Muscle layer of colon (tissue), 2 donors: Measurements from ENCODE around the gene GINS2.

Source experiments
- H3K27ac ChIP-seq: one replicate; pipeline ENCODE4 v1.7.0; 2013; ENCODE audit warnings: low read depth, mild to moderate bottlenecking, low read length, moderate library complexity
- H3K27me3 ChIP-seq, 2 donors: one replicate each; pipeline ENCODE4 v1.7.0; 2013; ENCODE audit warnings: low read length in 2 of 2, mild to moderate bottlenecking in 2 of 2; ENCODE audit not compliant: insufficient read depth in 2 of 2, control insufficient read depth in 1 of 2
- H3K36me3 ChIP-seq: one replicate; pipeline ENCODE4 v1.7.0; 2013; ENCODE audit warnings: mild to moderate bottlenecking, low read length; ENCODE audit not compliant: insufficient read depth
- H3K4me1 ChIP-seq: one replicate; pipeline ENCODE4 v1.7.0; 2013; ENCODE audit warnings: mild to moderate bottlenecking, low read length; ENCODE audit not compliant: insufficient read depth
- H3K4me3 ChIP-seq, 2 donors: one replicate each; pipeline ENCODE4 v1.7.0; 2013; ENCODE audit warnings: low read length in 2 of 2, low read depth in 1 of 2, mild to moderate bottlenecking in 1 of 2, moderate library complexity in 1 of 2
- H3K9ac ChIP-seq: one replicate; pipeline ENCODE4 v1.7.0; 2013; ENCODE audit warnings: low read length
- H3K9me3 ChIP-seq: one replicate; pipeline ENCODE4 v1.7.0; 2013; ENCODE audit warnings: mild to moderate bottlenecking, low read length
- donor health status: abdominal sarcoma.
- donor health status: Adenocarcinoma of cecum.

Gene GINS2

DNA sequence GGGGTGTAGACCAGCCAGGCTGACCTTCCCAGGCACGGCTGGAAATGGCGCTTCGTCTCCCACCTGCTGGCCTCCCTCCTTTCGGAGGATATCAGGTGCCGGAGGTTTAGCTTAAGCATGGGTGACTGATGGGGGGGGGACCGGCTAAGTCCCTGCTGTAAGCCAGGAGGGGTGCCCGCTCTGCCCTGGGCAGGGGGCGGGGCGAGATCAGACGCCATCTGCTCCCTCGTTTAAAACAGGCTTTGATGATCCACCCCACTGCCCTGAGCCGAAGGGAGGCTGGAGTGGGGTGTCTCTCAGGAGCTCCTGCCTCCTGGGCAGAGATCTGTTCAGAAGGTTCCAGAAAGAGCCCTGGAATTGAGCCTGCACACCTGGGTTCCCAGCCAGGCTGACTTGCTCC lies 36.2 kb upstream of the GINS2 start:
- Histone ChIP-seq H3K9ac (no peak overlapping the region), H3K9me3 (no peaks in the 10 kb centered on the region), H3K36me3 (no peaks in the 10 kb centered on the region), H3K4me3 (no peak overlapping the region), H3K4me1 (no peaks in the 10 kb centered on the region), H3K27ac (no peak overlapping the region), H3K27me3 (no peaks in the 10 kb centered on the region)

GRCh38 chr16:85724126-85724879 lies 35.5 kb upstream of the GINS2 start:
- Histone ChIP-seq H3K9ac (no peak overlapping the region), H3K9me3 (no peaks in the 10 kb centered on the region), H3K4me3 (no peak overlapping the region), H3K4me1 (no peaks in the 10 kb centered on the region), H3K27me3 (no peaks in the 10 kb centered on the region), H3K27ac (no peak overlapping the region), H3K36me3 (no peaks in the 10 kb centered on the region)

DNA sequence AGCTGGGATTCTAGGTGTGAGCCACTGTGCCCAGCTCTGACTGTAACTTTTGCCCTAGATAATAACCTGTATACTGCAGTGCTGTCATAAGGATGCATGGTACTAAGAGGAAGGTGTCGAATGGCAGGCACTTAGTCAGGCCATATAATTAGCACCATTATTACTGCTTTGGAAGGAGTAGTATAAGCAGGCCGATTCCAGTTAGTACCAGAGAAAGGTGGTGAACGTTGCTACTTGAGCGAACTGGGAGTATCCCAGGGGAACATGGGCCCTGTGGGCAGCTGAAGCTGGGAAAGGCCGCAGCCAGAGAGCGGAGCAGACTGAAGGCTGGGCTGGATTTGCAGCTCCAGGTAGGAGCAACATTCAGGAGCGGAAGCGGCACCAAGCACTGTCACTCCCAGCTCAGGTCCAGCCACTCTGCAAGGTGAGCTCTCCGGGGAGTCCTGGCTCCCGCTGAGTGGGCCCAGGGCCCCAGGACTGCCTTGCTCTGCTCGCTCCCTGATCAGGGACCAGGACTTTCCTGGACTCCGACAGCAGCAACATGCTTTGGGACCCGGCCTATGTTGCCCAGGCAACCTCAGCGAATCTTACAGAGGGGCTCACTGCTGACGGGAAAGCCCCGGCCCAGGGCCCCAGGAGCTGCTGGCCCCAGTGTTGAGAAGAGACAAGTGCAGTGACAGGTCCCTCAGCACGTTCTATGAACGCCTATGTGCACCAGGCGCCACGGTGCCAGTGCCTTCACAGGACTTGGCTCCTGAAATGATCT lies 33.6 kb upstream of the GINS2 start:
- H3K27me3 ChIP-seq, result peaks cover 0 to 4% of the 10 kb centered on the region in 2 donors
- H3K36me3 ChIP-seq, result no peaks in the 10 kb centered on the region
- no peaks in the 10 kb centered on the region for H3K4me1 ChIP-seq
- no peak overlapping the region for H3K4me3 ChIP-seq
- H3K27ac ChIP-seq, result no peak overlapping the region
- no peaks in the 10 kb centered on the region for H3K9me3 ChIP-seq
- H3K9ac ChIP-seq, result no peak overlapping the region

DNA sequence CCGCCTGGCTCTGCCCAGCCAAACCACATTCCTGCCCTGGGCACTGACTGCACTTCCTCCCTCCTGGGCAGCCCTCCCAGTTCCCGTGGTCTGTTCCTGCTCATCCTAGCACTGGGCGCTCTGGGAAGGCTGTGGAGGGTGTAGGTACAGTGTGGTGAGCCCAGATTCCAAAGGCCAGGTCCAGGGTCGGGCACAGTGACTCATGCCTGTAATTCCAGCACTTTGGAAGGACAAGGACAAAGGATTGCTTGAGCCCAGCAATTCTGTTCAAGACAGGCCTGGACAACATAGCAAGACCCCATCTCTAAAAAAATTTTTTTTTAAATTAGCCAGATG lies 31.5 kb upstream of the GINS2 start:
- Histone ChIP-seq H3K27me3 (peaks cover 0 to 4% of the 10 kb centered on the region in 2 donors), H3K9me3 (no peaks in the 10 kb centered on the region), H3K4me1 (no peaks in the 10 kb centered on the region), H3K36me3 (no peaks in the 10 kb centered on the region), H3K4me3 (no peak overlapping the region), H3K9ac (no peak overlapping the region), H3K27ac (no peak overlapping the region)

DNA sequence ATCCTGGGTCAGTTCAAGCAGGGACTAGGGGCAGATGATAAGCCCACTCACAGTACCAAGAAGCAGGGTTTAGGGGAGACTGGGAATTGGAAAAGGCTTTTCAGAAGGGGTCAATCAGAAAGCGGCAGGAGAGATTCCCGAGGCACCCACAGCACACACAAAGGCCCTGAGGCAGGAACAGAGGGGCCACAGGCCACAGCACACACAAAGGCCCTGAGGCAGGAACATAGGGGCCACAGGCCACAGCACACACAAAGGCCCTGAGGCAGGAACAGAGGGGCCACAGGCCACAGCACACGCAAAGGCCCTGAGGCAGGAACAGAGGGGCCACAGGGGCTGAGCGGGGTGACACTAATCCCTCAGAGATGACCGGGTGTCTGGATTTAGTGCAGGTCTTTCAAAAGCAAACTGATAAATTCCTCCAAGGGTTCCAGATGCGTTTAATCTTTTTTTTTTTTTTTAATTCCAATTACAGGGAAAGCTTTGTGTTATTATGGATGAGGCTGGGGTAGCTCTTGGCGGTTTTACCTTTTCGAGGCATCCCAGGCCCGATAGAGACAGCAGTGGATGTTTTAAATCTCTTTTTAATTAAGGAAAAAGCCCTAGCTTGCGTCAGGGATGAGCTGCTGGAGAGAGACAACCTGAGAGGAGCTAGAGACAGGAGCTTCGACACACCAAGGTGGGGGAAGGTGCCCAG lies 31.0 kb upstream of the GINS2 start:
- no peak overlapping the region for H3K4me3 ChIP-seq
- H3K9me3 ChIP-seq, result no peaks in the 10 kb centered on the region
- no peak overlapping the region for H3K27ac ChIP-seq
- peaks cover 0 to 4% of the 10 kb centered on the region in 2 donors for H3K27me3 ChIP-seq
- no peaks in the 10 kb centered on the region for H3K4me1 ChIP-seq
- H3K36me3 ChIP-seq, result no peaks in the 10 kb centered on the region
- no peak overlapping the region for H3K9ac ChIP-seq

DNA sequence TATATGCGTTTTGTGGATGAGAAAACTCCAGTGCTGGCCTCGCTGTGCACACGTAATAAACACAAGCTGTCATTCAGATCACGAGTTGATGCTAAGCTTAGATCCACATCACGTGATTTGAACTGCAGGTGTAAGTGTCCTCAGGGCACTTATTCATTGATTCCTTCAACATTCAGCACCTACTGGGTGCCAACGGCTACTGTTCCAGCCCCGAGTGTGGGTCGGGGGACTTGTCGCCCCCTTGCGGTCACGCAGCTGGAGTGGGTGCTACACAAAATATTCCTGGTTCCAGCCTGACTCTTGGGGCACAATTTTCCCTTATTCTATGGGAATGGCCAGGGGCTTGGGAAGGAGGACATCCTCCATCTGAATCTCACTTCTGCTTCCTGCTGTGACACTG lies 29.9 kb upstream of the GINS2 start:
- no peaks in the 10 kb centered on the region for H3K4me1 ChIP-seq
- no peaks in the 10 kb centered on the region for H3K9me3 ChIP-seq
- peaks cover 0 to 4% of the 10 kb centered on the region in 2 donors for H3K27me3 ChIP-seq
- no peak overlapping the region for H3K4me3 ChIP-seq
- H3K27ac ChIP-seq, result no peak overlapping the region
- no peaks in the 10 kb centered on the region for H3K36me3 ChIP-seq
- no peak overlapping the region for H3K9ac ChIP-seq

GRCh38 chr16:85718153-85718477 lies 29.4 kb upstream of the GINS2 start:
- Histone ChIP-seq H3K9me3 (no peaks in the 10 kb centered on the region), H3K4me3 (no peak overlapping the region), H3K4me1 (no peaks in the 10 kb centered on the region), H3K27ac (no peak overlapping the region), H3K9ac (no peak overlapping the region), H3K36me3 (no peaks in the 10 kb centered on the region), H3K27me3 (peaks cover 0 to 4% of the 10 kb centered on the region in 2 donors)

DNA sequence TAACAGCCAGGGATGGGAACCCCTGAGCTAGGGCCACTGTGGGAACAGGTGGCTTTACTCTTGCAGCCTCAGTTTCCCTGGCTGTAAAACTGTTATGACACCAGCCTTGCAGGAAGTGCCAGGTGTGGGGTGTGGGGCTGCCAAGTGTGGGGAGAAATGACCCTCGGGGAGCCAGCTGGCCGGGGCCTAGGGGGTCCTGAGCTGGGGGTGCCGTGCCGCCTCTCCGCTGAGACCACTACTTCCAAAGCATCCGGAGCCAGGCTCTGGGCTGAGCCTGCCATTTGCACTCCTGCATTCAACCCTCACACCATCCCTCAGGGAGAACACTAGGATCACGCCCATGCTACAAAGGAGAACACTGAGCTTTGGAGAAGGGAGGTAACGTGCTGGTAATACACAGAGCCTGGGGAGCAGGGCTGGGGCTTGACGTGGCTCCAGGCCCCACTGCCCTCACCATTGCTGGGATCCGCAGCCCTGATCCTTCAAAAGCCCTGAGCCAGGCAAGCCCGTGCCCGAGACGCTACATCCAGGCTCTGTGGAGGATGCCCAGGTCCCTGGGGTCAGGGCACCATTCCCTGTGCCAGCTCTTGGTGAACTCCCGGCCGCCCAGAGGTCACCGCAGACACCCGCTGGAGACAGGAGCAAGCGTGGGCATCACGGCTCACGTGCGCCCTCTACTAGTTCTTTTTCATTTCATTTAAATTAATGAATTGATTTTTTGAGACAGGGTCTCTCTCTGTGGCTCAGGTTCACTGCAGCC lies 28.8 kb upstream of the GINS2 start:
- Histone ChIP-seq H3K9me3 (no peaks in the 10 kb centered on the region), H3K4me3 (no peak overlapping the region), H3K4me1 (no peaks in the 10 kb centered on the region), H3K9ac (no peak overlapping the region), H3K27ac (no peak overlapping the region), H3K27me3 (peaks cover 0 to 4% of the 10 kb centered on the region in 2 donors), H3K36me3 (no peaks in the 10 kb centered on the region)

DNA sequence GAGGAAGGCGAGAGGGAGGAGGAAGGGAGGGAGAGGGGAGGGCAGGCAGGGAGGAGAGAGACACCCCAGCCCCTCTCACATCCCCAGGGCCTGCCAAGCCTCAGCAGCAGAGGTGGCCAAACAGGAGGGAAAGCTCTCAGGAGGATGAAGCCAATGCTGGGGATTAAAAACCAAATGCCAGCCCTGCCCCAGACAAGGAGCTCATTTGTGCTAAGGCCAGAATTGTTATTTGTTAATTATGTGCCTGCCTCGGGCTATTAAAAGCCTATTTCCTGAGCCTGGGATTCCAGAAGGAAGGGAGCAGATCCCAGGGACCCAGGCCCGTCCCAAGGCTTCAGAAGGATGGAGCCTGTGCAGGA lies 27.9 kb upstream of the GINS2 start:
- H3K27me3 ChIP-seq, result peaks cover 0 to 4% of the 10 kb centered on the region in 2 donors
- no peak overlapping the region for H3K27ac ChIP-seq
- no peaks in the 10 kb centered on the region for H3K36me3 ChIP-seq
- H3K9me3 ChIP-seq, result no peaks in the 10 kb centered on the region
- H3K4me3 ChIP-seq, result no peak overlapping the region
- H3K9ac ChIP-seq, result no peak overlapping the region
- H3K4me1 ChIP-seq, result no peaks in the 10 kb centered on the region

DNA sequence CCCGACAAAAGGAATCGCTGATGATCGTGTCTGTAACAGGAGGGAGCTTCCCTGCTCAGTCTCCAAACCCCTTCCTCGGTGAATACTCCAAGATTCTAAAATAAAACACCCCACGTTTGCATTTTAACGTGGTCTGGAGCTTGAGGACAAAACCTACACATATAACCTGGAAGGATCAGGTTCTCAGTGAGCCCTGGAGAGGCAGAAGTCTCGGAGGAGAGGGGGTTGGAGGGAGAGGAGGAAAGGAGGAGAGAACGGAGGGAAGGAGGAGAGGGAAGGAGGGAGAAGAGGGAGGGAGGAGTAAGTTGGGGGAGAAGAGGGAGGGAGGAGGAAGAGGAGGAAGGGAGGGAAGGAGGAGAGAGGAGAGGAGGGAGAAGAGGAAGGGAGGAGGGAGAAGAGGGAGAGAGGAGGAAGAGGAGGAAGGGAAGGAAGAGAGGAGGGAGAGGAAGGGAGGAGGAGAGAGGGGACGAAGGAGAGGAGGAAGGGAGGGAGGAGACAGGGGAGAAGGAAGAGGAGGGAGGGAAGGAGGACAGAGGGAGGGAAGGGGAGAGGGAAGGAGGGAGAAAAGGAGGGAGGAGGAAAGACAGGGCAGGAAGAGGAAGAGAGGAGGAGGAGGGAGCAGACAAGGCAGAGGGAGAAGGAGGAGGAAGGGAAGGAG lies 27.4 kb upstream of the GINS2 start:
- H3K27me3 ChIP-seq, result peaks cover 0 to 4% of the 10 kb centered on the region in 2 donors
- H3K27ac ChIP-seq, result no peak overlapping the region
- H3K36me3 ChIP-seq, result no peaks in the 10 kb centered on the region
- no peak overlapping the region for H3K9ac ChIP-seq
- H3K4me1 ChIP-seq, result no peaks in the 10 kb centered on the region
- no peak overlapping the region for H3K4me3 ChIP-seq
- H3K9me3 ChIP-seq, result no peaks in the 10 kb centered on the region
